ENCODE data around the gene DAB1.

- TF ChIP-seq CTCF (IDR thresholded peaks at IDR 0.05; ENCODE audit: insufficient read depth, low read depth, low read length): no peak
- TF ChIP-seq EZH2 (IDR thresholded peaks at IDR 0.05; ENCODE audit: insufficient read depth, low read length): no peak
Observed at GRCh38 chr1:57316291-57316690, 107.6 kb downstream of the DAB1 start.

Data from astrocyte (in vitro differentiated cells and primary cell).